ENCODE results near the gene MYOG. TPM values are rescaled to one million over a fixed set of nuclear protein-coding genes. Genes with fewer than 3 reads are reported as not detected.

Gene MYOG
- total RNA-seq, 2 donors from 2014 or later, result not detected

DNA sequence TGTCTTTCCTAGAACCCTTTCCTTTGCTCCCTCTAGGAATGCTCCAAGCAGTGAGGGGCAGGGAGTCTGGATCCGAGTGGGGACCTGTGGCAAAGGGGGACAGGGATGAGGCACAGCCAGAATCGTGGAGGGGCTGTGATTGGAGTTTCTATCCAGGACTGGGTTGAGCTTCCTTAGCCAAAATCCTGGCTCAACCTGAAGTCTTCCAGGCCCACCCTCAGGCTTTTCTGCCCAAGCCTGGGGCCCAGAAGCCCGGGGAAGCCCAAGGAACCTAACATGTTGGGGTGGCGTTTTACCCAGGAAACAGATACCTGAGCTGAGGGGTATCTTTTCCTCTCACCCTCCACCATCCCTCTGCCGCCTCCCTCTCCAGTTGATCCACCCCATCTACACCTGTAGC lies 5.4 kb downstream of the MYOG start:
- Mint-ChIP-seq H3K4me1 (peaks cover 8% of the 10 kb centered on the region), H3K27ac (no peak overlapping the region), H3K27me3 (peaks cover 61% of the 10 kb centered on the region), H3K36me3 (ENCODE audit: low read depth) (peaks cover 3% of the 10 kb centered on the region), H3K4me3 (no peak overlapping the region)
- ATAC-seq, result no peak
- no peaks in the 10 kb centered on the region for H3K9me3 ChIP-seq (ENCODE audit: control insufficient read depth, low read length, poor library complexity, severe bottlenecking)
- no peak for DNase-seq

DNA sequence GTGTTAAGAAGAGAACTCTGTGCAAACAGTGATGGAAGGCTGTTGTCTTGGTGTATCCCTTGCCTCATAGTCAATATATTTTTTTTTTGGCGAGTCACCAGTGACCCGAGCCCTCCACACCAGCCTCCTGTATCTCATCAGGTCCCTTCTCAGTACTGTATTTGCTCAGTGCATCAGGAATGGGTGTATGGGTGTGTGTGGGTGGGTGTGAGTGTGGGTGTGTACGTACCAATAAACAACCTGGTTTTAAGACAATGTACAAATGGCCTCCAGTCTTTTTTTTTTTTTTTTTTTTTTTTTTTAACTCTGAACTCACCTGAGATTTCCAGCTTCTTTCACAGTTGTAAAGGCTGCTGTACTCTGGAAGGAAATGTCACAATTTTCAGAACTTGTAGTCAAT lies 7.3 kb downstream of the MYOG start:
- no peak for DNase-seq
- no peak overlapping the region for H3K4me3 Mint-ChIP-seq
- H3K9me3 ChIP-seq (ENCODE audit: control insufficient read depth, low read length, poor library complexity, severe bottlenecking), result no peaks in the 10 kb centered on the region
- peaks cover 8% of the 10 kb centered on the region for H3K36me3 Mint-ChIP-seq (ENCODE audit: low read depth)
- peaks cover 75% of the 10 kb centered on the region for H3K27me3 Mint-ChIP-seq
- H3K4me1 Mint-ChIP-seq, result peaks cover 12% of the 10 kb centered on the region
- H3K27ac Mint-ChIP-seq, result no peak overlapping the region
- no peak for ATAC-seq

DNA sequence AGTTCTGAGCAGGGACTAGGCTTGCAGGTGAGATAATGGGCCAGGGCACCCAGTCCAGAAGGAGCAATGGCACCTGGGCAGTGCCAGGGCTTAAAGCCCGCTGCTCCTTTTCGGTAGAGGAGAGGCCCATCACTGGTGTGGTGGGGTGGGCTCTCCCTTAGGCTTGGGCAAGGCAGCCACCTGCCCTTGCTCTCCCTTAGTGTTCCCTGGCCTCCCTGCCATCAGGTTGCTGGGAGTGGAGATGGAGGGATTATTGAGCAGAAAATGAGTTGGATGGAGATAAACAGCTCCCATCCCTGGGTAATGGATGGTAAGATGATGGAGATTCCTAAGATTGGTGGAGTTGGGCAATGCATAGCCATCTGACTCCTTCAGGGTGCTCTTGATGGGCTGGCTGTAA lies 7.9 kb downstream of the MYOG start:
- ATAC-seq (no peak), DNase-seq (no peak)
- H3K27ac Mint-ChIP-seq, result no peak overlapping the region
- peaks cover 81% of the 10 kb centered on the region for H3K27me3 Mint-ChIP-seq
- H3K4me1 Mint-ChIP-seq, result peaks cover 15% of the 10 kb centered on the region
- no peaks in the 10 kb centered on the region for H3K9me3 ChIP-seq (ENCODE audit: control insufficient read depth, low read length, poor library complexity, severe bottlenecking)
- no peak overlapping the region for H3K4me3 Mint-ChIP-seq
- H3K36me3 Mint-ChIP-seq (ENCODE audit: low read depth), result peaks cover 13% of the 10 kb centered on the region

DNA sequence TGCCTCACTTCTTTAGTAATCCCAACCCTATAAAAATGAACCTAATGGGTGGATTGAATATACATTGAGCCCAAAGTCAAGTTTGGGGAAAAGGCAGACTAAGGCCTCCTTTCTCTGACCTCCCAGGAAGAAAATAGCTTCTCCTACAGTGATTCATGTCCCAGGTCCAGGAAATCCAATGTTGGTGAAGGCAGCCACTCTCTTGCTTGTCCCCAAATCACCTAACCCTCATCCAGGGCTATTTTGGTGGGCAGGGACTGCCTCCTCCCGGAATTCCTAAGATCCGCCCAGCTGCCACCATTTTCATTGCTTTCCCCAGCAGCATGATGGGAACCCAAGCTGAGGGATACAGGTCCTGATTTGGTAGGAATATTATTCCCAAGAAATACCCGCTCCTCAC lies 8.4 kb downstream of the MYOG start:
- Mint-ChIP-seq H3K4me3 (no peak overlapping the region), H3K27me3 (peaks cover 83% of the 10 kb centered on the region), H3K27ac (no peak overlapping the region), H3K4me1 (peaks cover 17% of the 10 kb centered on the region), H3K36me3 (ENCODE audit: low read depth) (peaks cover 15% of the 10 kb centered on the region)
- H3K9me3 ChIP-seq (ENCODE audit: control insufficient read depth, low read length, poor library complexity, severe bottlenecking), result no peaks in the 10 kb centered on the region
- no peak for ATAC-seq
- DNase-seq, result no peak

DNA sequence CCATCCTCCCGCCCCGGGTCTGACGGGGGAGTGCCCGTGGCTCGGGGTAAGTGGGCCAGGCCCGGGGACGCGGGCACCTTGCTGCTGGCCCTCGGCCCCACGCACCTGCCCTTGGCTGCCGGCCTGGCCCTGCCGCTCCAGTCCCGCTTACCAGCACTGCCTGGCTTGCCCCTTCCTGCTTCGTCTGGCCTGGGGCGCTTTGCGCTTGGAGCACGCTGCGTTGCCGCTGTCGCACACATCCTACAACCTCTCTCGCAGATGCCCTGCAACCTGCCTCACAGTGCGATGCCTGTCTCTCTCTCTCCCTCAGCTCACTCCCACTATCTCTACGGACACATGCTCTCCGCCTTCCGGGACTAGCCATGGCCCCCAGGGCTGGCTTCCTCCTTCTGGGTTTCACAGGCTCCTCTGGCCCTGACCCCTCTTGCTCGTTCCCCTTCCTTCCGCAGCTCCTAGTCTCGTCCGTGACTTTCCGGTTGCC lies 9.7 kb downstream of the MYOG start:
- peaks cover 80% of the 10 kb centered on the region for H3K27me3 Mint-ChIP-seq
- H3K4me3 Mint-ChIP-seq, result peak overlapping the region; percentile 84
- H3K36me3 Mint-ChIP-seq (ENCODE audit: low read depth), result peaks cover 15% of the 10 kb centered on the region
- ATAC-seq (no peak), DNase-seq (no peak)
- H3K9me3 ChIP-seq (ENCODE audit: control insufficient read depth, low read length, poor library complexity, severe bottlenecking), result no peaks in the 10 kb centered on the region
- no peak overlapping the region for H3K27ac Mint-ChIP-seq
- peaks cover 17% of the 10 kb centered on the region for H3K4me1 Mint-ChIP-seq

DNA sequence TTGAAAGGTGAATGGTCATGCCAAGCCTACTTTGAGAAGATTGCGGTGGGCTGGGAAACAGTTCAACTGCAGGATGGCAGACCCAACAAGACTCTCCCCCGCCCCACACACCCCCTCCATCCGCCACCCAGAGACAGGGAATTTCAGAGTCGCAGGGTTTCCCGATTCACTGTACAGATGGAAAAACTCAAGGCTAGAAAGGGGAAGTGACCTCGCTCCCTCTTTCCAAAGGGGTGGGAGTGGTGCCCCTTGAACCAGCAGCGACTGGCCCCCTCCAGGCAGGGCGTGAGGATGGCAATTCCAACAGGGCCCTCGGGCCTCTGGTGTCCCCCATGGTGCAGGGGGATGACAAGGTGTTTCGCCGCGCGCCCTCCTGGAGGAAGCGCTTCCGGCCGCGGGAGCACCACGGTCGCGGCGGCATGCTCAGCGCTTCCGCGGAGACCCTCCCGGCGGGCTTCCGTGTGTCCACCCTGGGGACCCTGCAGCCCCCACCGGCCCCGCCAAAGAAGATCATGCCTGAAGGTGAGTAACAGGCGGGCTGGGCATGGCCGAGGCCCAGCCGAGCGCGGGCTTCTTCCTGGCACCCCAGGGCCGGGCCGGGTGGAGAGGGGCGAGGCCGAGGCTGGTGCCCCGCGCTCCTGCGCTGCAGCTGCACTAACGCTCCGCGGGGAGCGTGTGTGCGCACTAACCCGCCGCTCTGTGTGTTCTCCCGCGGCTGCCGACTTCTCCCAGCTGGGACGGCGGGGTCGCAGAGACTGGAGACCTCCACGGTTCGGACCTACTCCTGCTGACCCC lies 10.4 kb downstream of the MYOG start:
- peaks cover 76% of the 10 kb centered on the region for H3K27me3 Mint-ChIP-seq
- DNase-seq (no peak), ATAC-seq (peak; percentile 33)
- no peaks in the 10 kb centered on the region for H3K9me3 ChIP-seq (ENCODE audit: control insufficient read depth, low read length, poor library complexity, severe bottlenecking)
- no peak overlapping the region for H3K27ac Mint-ChIP-seq
- no peak overlapping the region for H3K4me3 Mint-ChIP-seq
- peaks cover 15% of the 10 kb centered on the region for H3K36me3 Mint-ChIP-seq (ENCODE audit: low read depth)
- peaks cover 17% of the 10 kb centered on the region for H3K4me1 Mint-ChIP-seq

DNA sequence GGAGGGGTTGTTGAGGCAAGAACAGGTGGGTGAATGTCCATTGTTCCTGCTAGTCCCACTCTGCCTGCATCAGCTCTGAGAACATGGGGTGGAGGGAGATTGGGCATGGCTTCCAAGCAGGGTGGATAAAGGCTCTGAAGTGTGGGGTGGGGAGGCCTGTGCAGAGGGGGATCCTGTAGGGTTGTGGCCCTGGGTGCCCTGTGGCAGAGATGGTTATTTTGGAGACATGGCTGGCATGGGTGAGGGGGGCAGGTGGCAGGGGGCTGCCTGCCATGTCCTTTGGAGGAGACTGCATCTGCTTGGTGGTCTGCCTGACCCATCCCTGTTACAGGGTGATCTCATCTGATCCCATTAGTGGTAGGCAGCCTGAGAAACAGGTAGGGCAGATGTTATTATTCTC lies 11.2 kb downstream of the MYOG start:
- Mint-ChIP-seq H3K27ac (no peak overlapping the region), H3K4me1 (peaks cover 17% of the 10 kb centered on the region), H3K27me3 (peaks cover 69% of the 10 kb centered on the region), H3K36me3 (ENCODE audit: low read depth) (peaks cover 15% of the 10 kb centered on the region), H3K4me3 (no peak overlapping the region)
- no peaks in the 10 kb centered on the region for H3K9me3 ChIP-seq (ENCODE audit: control insufficient read depth, low read length, poor library complexity, severe bottlenecking)
- ATAC-seq (no peak), DNase-seq (no peak)

DNA sequence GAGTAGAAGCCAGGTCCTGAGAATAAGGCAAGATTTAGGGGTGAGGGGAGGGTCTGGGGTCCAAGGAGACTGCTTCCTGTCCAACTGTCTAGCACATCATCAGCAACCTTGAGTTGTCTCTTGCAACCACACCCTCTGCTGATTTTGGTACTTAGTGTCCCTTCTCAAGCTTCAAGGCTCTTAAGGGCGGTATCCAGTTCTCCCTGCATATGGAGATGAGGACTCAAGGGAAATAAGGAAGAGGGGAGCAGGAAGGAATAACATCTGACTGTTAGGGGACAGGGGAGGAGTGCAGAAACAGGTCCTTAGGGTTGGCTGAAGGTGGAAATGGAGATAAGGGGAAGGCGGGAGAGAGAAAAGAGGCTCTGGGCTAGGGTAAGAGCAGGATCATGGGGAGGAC lies 12.3 kb downstream of the MYOG start:
- Mint-ChIP-seq H3K4me1 (peaks cover 23% of the 10 kb centered on the region), H3K36me3 (ENCODE audit: low read depth) (peaks cover 15% of the 10 kb centered on the region), H3K27me3 (peaks cover 64% of the 10 kb centered on the region), H3K27ac (no peak overlapping the region), H3K4me3 (no peak overlapping the region)
- no peak for ATAC-seq
- DNase-seq, result no peak
- no peaks in the 10 kb centered on the region for H3K9me3 ChIP-seq (ENCODE audit: control insufficient read depth, low read length, poor library complexity, severe bottlenecking)

DNA sequence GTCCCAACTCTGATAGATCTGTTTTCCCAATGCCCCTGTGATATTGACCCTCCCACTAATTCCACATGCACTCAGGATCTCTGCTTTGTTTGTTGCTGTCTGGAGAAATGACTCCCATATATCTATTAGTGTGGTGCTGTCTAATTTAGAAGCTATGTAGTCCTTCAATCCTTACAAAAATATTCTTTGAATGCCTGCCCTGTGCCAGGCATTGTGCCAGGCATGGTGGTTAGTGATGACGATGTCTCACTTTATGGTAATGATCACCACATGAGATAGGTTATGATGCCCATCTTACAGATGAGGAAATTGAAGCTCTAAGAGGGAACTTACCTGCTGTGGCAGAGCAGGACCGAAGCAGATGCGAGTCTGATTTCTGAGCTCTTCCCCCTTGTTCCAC lies 12.9 kb downstream of the MYOG start:
- no peaks in the 10 kb centered on the region for H3K9me3 ChIP-seq (ENCODE audit: control insufficient read depth, low read length, poor library complexity, severe bottlenecking)
- DNase-seq (no peak), ATAC-seq (no peak)
- Mint-ChIP-seq H3K4me1 (peaks cover 23% of the 10 kb centered on the region), H3K27me3 (peaks cover 60% of the 10 kb centered on the region), H3K36me3 (ENCODE audit: low read depth) (peaks cover 15% of the 10 kb centered on the region), H3K27ac (no peak overlapping the region), H3K4me3 (no peak overlapping the region)

DNA sequence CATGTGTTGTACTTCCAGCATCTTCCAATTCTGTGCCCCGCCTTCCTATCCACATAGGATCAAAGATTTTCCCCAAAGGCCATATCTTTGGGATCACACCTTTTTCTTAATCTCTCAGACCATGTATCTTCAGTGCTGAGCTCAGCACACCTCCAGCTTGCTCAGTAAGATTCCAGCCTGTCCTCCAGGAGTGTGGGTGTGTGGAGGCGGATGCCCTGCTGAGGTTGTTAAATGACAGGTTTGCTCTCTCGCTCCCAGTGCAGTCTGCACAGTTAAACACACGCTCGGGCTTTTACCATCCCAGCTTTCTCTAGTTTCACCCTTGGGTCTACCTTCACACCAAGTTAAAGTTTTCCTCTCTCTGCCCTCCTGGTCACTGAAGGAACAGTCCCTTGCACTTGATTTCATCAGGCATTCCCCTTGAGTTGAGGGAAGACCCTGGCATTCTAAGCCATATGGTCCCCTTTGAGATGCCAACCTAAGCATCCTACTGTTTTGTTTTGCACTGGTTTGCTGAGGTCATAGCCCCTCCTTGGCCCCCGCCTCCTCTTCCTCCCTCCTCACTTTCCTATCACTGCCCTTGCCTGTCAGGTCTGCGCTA lies 13.7 kb downstream of the MYOG start:
- Mint-ChIP-seq H3K27me3 (peaks cover 57% of the 10 kb centered on the region), H3K27ac (no peak overlapping the region), H3K4me1 (peaks cover 25% of the 10 kb centered on the region), H3K36me3 (ENCODE audit: low read depth) (peaks cover 15% of the 10 kb centered on the region), H3K4me3 (no peak overlapping the region)
- H3K9me3 ChIP-seq (ENCODE audit: control insufficient read depth, low read length, poor library complexity, severe bottlenecking), result no peaks in the 10 kb centered on the region
- ATAC-seq, result no peak
- no peak for DNase-seq

DNA sequence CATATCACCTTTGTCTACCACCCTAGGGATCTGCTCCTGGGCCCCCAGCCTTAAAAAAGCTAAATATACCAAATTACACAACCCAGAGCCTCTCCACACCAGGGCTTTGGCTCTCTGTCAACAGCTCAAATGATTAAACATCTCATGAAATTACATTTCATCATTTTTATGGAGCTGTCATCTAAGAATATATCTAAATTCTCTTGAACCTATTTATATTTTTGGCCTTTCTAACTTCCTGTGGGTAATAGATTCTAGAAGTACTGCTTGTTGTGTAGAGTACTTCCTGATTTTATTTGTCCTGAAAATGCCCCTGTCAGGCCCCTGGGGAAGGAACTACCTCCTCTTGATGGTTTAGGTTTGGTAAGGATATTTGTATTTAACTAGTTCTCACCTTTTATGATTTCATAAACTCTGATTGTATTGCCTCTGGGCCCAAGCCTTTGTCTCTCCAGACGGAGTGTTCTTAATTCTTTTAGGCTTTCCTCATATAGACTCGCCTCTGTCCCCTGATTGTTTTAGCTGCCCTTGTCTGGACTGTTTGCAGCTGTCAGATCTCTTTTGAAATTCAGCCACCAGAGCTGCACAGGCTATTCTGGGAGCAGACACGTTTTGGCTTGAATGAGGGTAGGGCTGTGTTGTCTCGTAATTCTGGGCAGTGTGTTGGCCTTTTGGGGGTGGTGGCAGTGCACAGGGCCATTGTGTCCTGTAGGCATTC lies 16.6 kb downstream of the MYOG start:
- no peaks in the 10 kb centered on the region for H3K9me3 ChIP-seq (ENCODE audit: control insufficient read depth, low read length, poor library complexity, severe bottlenecking)
- no peak for ATAC-seq
- Mint-ChIP-seq H3K27me3 (peaks cover 40% of the 10 kb centered on the region), H3K4me1 (peaks cover 18% of the 10 kb centered on the region), H3K36me3 (ENCODE audit: low read depth) (peaks cover 15% of the 10 kb centered on the region), H3K27ac (no peak overlapping the region), H3K4me3 (no peak overlapping the region)
- DNase-seq, result no peak

DNA sequence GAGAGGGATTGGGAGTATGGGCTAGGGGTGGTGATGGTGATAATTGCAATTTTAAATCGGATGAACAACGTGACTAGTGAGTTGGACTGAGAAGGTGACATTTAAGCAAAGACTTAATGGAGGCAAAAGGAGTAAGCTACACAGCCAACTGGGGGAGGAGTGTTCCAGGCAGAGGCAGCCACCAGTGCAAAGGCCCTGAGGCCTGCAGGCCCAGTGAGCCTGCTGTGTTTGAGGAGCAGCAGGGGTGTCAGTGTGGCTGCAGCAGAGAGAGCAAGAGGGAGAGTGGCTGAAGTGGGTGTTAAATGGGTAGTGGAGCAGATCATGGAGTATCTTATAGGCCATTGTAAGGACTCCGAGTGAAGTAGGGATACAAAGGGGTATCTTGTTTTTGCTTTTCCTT lies 18.8 kb downstream of the MYOG start:
- Mint-ChIP-seq H3K27me3 (peaks cover 32% of the 10 kb centered on the region), H3K4me1 (peaks cover 8% of the 10 kb centered on the region), H3K4me3 (no peak overlapping the region), H3K27ac (no peak overlapping the region), H3K36me3 (ENCODE audit: low read depth) (peaks cover 3% of the 10 kb centered on the region)
- H3K9me3 ChIP-seq (ENCODE audit: control insufficient read depth, low read length, poor library complexity, severe bottlenecking), result no peaks in the 10 kb centered on the region
- DNase-seq (no peak), ATAC-seq (no peak)

DNA sequence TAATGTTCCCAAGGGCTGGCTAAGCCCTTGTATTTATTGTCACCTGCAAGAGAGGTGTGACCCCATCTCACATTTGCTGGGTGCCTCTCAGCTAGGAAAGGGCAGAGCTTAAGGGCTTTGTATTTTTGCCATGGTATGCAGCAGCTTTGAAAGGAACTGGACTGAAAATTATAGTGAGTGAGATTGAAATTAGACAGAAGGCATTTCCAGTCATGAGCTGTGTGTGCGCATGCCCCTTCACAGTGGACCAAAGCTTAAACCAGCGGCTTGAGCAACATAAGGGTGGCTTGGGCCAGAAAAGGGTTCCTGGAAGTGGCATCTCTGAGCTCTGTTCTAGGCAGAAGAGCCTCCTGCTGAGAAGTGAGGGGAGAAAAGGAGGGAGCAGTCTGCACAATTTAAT lies 19.8 kb downstream of the MYOG start:
- peaks cover 3% of the 10 kb centered on the region for H3K36me3 Mint-ChIP-seq (ENCODE audit: low read depth)
- no peak overlapping the region for H3K4me3 Mint-ChIP-seq

More for the DNA sequence above, 19.8 kb downstream of the MYOG start:
- H3K27me3 Mint-ChIP-seq, result peaks cover 33% of the 10 kb centered on the region
- DNase-seq (no peak), ATAC-seq (no peak)
- peaks cover 8% of the 10 kb centered on the region for H3K4me1 Mint-ChIP-seq
- H3K9me3 ChIP-seq (ENCODE audit: control insufficient read depth, low read length, poor library complexity, severe bottlenecking), result no peaks in the 10 kb centered on the region
- no peak overlapping the region for H3K27ac Mint-ChIP-seq
